Lower leg skin (tissue), 3 donors: ENCODE data around the gene BABAM2.

Source experiments
- POLR2A ChIP-seq, 2 donors: fragments of 450-650 bp; IDR thresholded peaks; one replicate each; pipeline ENCODE4 v1.6.1; 2016 to 2017; ENCODE audit warnings: antibody characterized with exemption in 2 of 2, mild to moderate bottlenecking in 1 of 2, moderate library complexity in 1 of 2
- TF ChIP-seq, protein P1 (sequence below), 3 donors: fragments of 450-650 bp; IDR thresholded peaks; one replicate each; pipeline ENCODE4 v1.5.1; 2016; ENCODE audit warnings: antibody characterized with exemption in 3 of 3, mild to moderate bottlenecking in 3 of 3, moderate library complexity in 2 of 3

DNA sequence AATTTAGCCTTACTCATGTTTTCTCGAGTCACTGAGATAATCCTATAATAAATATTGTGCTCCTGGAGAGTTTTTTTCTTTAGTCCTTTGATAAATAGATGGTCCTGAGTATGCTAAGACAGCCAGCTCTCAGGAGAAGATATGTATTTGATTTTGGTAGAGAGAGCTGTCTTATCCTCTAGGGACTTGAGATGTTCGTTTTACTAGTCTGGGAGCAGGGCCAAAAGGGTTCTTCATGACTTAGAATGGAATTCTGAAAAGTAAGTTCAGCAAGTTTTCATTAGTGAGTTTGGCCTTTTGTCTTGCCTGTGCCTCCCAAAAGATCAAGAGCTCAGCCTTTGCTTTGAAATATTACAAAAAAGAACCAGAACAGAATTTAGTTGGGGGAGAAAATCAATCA is 246.7 kb downstream of the BABAM2 start:
- TF ChIP-seq, protein P1, sequence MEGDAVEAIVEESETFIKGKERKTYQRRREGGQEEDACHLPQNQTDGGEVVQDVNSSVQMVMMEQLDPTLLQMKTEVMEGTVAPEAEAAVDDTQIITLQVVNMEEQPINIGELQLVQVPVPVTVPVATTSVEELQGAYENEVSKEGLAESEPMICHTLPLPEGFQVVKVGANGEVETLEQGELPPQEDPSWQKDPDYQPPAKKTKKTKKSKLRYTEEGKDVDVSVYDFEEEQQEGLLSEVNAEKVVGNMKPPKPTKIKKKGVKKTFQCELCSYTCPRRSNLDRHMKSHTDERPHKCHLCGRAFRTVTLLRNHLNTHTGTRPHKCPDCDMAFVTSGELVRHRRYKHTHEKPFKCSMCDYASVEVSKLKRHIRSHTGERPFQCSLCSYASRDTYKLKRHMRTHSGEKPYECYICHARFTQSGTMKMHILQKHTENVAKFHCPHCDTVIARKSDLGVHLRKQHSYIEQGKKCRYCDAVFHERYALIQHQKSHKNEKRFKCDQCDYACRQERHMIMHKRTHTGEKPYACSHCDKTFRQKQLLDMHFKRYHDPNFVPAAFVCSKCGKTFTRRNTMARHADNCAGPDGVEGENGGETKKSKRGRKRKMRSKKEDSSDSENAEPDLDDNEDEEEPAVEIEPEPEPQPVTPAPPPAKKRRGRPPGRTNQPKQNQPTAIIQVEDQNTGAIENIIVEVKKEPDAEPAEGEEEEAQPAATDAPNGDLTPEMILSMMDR (IDR thresholded peaks at IDR 0.05), result no peak
- no peak for TF ChIP-seq POLR2A (IDR thresholded peaks at IDR 0.05)
